Measurements from ENCODE around the gene HARBI1. TPM values are rescaled to one million over a fixed set of nuclear protein-coding genes. Genes with fewer than 3 reads are reported as not detected.
"Not testable (repeated sequence)": the region's sequence is repeated elsewhere in the genome, so short reads cannot be mapped to it uniquely, and the experiment has no call there.

Gene HARBI1
- total RNA-seq, 4 donors from 2014 or later: 1.4 to 4.0 (median 2.7) TPM

DNA sequence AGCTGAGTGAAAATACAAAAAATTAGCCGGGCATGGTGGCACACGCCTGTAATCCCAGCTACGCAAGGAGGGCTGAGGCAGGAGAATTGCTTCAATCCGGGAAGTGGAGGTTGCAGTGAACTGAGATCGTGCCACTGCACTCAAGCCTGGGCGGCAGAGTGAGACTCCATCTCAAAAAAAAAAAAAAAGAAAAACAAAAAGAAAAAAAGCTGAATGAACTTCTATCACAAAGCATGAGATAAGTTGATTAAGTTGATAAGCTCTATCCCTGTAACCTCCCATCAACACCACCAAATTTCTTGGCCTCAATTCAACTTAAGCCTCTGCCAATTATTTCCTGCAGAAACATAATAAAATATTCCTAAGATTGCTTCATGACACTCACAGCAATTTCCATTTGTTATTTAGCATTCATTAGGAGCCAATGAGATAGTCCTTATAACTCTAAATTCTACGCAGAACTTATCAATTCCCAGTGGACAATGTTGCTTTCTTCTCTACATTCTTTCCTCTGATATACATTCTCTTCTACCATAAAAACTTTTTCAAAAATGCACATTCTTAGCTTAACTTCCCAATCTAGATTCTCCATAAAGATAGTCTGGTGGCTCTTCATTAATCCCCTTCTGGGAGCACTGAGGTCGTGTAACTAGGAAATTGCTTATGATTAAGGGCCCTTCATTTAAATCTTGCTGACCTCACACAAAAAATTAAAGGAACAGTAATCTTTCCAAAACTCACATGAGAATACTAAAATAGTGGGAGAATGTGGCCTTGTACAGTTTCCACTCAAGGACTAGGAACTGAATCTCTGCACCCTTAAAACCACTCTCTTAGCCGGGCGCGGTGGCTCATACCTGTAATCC lies 26.1 kb downstream of the HARBI1 start:
- no peak for ATAC-seq (ENCODE audit: low FRiP score)
- no peak for DNase-seq (ENCODE audit: low spot score)
- TF ChIP-seq, protein P1, sequence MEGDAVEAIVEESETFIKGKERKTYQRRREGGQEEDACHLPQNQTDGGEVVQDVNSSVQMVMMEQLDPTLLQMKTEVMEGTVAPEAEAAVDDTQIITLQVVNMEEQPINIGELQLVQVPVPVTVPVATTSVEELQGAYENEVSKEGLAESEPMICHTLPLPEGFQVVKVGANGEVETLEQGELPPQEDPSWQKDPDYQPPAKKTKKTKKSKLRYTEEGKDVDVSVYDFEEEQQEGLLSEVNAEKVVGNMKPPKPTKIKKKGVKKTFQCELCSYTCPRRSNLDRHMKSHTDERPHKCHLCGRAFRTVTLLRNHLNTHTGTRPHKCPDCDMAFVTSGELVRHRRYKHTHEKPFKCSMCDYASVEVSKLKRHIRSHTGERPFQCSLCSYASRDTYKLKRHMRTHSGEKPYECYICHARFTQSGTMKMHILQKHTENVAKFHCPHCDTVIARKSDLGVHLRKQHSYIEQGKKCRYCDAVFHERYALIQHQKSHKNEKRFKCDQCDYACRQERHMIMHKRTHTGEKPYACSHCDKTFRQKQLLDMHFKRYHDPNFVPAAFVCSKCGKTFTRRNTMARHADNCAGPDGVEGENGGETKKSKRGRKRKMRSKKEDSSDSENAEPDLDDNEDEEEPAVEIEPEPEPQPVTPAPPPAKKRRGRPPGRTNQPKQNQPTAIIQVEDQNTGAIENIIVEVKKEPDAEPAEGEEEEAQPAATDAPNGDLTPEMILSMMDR (IDR thresholded peaks at IDR 0.05): no peak

DNA sequence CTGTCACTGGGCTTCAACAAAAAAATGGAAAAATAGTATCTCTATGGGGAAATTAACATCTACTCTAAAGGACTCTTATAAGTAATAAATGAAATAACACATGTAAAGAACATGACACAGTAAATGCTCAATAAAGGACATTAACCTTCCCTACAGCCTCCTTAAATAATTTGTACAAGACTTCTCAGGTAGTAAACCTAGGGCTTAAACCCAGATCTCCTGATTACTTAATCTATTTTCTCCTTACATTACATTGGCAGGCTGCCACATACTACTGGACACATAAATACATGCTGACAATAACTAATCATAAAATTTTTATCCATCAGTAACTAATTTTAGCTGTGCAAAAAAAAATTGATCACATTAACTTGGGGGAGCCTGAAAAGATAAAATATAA lies 28.1 kb downstream of the HARBI1 start:
- TF ChIP-seq, protein P1 (IDR thresholded peaks at IDR 0.05): no peak
- no peak for DNase-seq (ENCODE audit: low spot score)
- no peak for ATAC-seq (ENCODE audit: low FRiP score)

DNA sequence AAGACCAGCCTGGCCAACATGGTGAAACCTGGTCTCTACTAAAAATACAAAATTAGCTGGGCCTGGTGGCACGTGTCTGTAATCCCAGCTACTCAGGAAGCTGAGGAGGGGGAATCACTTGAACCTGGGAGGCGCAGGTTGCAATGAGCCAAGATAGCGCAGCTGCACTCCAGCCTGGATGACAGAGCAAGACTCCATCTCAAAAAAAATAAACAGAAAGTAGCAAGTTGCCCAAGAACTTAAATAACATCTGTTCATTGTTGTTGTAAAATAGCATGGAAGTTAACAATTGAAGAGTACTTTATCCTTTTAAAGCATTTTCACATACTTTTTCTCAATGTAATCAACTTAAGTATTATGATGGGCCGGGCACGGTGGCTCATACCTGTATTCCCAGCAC lies 28.9 kb downstream of the HARBI1 start:
- DNase-seq (ENCODE audit: low spot score): no peak
- no peak for ATAC-seq (ENCODE audit: low FRiP score)
- TF ChIP-seq, protein P1 (IDR thresholded peaks at IDR 0.05): no peak

DNA sequence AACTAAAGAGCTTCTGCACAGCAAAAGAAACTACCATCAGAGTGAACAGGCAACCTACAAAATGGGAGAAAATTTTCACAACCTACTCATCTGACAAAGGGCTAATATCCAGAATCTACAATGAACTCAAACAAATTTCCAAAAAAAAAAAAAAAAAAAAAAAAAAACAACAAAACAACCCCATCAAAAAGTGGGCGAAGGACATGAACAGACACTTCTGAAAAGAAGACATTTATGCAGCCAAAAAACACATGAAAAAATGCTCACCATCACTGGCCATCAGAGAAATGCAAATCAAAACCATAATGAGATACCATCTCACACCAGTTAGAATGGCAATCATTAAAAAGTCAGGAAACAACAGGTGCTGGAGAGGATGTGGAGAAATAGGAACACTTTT lies 33.5 kb downstream of the HARBI1 start:
- ATAC-seq (ENCODE audit: low FRiP score); DNase-seq (ENCODE audit: low spot score): not testable (repeated sequence)

DNA sequence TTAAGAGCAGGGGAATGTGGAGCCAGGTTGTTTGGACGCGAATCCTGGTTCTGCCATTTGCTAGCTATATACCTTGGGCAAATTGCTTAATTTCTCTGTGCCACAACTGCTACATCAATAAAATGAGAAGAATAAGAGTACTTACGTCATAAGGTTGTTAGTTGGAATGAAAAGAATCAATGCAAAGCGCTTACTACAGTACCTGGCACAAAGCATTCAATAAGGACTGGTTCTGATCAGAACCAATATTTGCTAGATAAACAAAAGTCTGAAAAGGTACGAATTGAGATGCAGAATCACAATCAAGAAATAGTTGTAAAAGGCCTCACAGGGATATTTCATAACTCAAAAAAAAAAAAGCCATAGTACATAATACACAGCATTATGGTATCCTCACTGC lies 34.4 kb downstream of the HARBI1 start:
- ATAC-seq (ENCODE audit: low FRiP score): no peak
- no peak for DNase-seq (ENCODE audit: low spot score)
- TF ChIP-seq, protein P1 (IDR thresholded peaks at IDR 0.05): no peak

DNA sequence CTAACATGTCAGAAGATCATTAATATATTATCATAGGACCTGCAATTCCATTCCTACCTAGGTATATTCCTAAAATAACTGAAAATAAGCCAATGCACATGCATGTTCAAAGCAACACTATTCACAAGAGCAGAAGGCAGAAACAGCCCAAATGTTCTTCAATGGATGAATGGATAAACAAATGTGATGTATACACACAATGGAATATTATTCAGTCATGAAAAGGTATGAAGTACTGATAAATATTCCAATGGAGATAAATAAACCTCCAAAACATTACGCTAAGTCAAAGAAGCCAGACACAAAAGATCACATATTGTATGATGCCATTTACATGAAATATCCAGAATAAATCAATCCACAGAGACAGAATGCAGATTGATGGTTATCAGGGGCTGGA lies 40.0 kb downstream of the HARBI1 start:
- no peak for ATAC-seq (ENCODE audit: low FRiP score)
- DNase-seq (ENCODE audit: low spot score): no peak
- TF ChIP-seq, protein P1 (IDR thresholded peaks at IDR 0.05): no peak

DNA sequence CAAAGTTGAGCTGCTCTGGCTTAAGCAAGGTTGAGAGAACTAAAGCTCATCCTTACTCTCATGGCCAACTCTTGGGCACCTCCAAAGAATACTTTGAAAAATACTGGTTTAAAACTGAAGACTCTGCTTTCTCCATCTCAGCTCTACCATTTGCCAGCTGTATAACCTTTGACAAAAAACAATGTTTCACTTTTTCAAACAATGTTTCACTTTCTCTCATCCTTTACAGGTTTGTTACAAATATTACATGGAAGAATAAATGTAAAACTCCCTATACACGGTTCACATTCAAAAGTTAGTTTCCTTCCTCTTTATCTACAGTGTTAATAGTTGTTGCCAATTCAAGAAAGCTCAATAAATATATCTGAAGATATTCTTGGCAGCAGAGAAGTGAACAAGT lies 42.4 kb downstream of the HARBI1 start:
- ATAC-seq (ENCODE audit: low FRiP score): no peak
- no peak for DNase-seq (ENCODE audit: low spot score)
- TF ChIP-seq, protein P1 (IDR thresholded peaks at IDR 0.05): no peak
